Midbrain (tissue), 1 donor: ENCODE results near the gene TJP1.
"Not testable (repeated sequence)": the region's sequence is repeated elsewhere in the genome, so short reads cannot be mapped to it uniquely, and the experiment has no call there.

Experiments
- DNase-seq: peaks from one replicate; lab custom pipeline; 2025; lab: John Stamatoyannopoulos, UW

The TJP1 gene

GRCh38 chr15:29700296-29700695 lies 122.0 kb downstream of the TJP1 start:
- no peak for DNase-seq

GRCh38 chr15:29699791-29700190 lies 122.5 kb downstream of the TJP1 start:
- DNase-seq, result no peak

DNA sequence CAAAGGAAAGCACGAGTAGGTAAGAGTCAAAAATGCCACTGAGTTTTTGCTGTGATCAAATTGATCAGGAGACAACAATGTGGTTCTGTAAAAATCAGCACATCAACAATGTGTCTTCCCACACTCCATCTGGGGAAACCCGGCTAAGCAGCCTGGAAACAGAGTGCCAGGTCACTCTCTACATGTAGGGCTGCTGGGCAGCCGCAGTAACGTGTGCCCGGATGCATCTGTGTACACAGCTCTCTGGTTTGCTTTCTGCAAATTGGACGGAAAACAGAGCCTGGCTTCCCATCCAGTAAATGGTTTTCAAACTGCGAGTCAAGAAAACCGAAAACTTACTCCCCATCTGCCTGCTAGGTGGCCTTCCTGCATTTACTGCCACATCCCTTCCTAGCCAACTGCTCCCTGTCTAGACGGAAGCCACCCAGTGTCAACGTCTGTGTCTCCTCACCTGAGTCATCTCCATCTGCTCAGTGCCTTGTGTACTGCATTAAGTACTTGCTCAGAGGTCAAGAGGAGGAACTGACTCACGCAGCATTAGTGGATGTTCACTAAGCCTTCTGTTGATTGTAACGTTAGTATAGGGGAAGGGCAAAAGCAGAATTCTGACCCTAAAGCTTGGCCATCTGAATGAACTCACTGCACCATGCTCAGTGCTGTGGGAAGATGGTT lies 124.1 kb downstream of the TJP1 start:
- DNase-seq, result no peak

DNA sequence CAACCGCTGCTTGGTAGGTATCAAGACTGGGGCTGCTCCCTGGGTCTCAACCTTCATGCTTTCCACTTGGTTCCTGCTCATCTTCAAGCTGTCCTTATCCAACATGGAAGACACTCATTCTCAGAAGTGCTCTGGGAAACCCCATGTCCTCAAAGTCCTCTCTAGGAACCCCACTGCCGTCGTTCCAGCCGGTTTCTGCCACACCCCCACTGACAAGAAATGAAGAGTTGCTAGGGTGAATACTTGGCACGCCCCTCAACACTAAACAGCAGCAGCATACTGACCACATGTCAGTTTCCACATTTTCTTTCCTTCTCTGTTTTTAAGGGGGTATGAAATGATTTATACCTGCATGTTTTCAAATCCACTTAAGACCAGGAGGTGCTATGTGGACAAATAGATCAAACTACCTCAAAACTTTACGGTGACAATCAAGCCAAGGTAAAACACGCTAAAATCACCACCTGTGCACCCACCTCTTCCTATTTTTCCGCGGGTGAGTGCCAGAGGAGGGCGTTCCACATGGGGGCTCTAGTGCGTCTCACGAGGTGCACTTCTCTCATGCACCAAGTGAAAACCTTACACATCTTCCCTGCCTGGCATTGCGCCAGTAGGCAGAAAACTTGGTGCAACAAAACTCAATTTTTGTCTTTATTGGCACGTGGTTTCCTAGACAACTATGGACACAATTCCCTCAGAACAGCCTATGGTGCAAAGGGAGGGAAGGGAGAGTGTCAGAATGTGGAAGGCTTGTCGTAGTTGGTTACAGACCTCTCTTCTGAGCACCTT lies 125.1 kb downstream of the TJP1 start:
- no peak for DNase-seq

DNA sequence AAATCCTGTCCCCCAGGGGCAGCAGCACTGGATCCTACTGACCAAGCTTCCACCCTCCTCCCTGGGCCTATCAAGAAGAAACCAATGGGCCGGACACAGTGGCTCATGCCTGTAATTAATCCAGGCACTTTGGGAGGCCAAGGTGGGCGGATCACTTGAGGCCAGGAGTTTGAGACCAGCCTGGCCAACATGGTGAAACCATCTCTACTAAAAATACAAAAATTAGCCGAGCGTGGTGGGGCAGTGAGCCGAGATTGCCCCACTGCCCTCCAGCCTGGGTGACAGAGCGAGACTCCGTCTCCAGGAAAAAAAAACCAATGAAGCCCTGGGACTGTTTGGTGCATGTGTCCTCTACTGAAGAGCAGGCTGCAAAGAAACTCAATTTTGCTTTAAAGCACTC lies 125.8 kb downstream of the TJP1 start:
- DNase-seq, result not testable (repeated sequence)

DNA sequence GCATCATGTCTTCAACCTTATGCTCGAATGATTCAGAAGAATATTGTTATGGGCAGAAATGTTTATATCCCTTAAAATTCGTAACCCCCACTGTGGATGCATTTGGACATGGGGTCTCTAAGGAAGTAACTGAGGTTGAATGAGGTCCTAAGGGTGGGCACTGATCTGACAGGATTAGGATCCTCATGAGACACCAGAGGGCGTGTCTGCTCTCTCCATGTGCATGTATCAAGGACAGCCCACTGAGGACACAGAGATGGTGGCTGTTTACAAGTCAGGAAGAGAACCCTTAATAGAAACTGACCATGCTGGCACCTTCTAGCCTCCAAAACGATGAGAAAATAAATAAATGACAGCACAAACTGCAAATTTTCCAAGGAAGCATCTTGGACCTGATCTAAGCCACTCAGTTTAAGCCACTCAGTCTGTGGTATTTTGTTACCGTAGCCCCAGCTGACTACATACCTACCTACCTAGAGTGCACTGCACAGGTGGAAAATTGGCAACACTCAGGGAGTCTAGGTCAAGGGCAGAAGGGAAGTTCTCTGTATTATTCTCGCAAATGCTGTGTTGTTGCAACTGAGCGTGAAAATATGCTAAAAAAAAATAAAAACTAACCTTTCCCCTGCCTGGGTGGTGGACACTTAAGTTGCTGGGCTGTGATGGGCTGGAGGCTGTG lies 126.6 kb downstream of the TJP1 start:
- no peak for DNase-seq

GRCh38 chr15:29693225-29693624 lies 129.0 kb downstream of the TJP1 start:
- DNase-seq, result no peak

DNA sequence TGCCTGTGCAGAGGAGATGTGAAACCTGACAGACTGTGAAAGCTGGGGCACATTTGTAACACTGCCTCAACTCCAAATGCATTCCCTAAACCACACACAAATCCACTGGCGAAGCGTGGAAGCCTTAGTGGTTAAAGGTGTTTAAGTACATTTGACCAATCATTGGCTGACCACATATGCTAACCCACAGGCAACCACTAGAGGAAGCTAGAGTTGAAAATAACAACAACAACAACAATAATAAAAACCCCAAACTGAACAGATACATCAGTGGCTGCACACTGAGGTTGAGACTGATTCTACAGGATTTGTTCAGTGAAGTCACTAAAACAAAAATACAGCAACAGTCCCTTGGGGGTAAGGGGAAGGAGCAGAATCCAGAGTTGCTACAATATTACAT lies 129.7 kb downstream of the TJP1 start:
- DNase-seq, result no peak

GRCh38 chr15:29690765-29691475 lies 131.3 kb downstream of the TJP1 start:
- no peak for DNase-seq

DNA sequence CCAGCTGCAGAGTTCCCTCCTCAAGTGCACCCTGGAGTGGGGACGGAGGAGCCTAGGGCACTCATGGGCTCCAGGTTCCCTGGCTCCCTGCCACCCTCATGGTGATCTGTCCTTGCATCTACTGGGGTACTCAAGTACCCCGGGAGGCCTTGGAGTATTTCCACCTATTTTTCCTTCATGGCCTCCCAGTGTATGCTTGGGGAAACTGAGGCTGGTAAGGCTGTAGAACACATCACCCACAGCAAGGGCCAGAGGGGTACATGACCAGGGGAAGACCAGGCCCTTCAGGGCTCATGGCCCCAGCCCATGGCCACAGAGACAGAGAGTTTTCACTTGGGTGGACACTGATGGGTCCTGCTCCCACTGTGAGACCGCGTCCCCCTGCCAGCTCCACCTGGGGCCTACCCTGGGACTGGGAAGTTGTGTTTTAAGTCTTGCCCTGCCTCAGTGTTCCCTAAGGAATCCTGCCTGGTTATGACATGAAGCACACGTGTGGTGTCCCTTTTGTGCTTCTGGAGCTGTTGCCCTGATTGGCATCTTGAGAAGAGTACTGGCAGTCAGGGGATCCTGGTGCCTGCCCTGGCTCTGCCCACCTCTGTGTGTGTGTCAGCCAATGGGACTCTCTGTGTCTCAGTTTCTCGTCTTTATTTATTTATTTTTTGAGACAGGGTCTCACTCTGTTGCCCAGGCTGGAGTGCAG lies 132.8 kb downstream of the TJP1 start:
- DNase-seq, result no peak

GRCh38 chr15:29688506-29689286 lies 133.6 kb downstream of the TJP1 start:
- DNase-seq, result no peak

DNA sequence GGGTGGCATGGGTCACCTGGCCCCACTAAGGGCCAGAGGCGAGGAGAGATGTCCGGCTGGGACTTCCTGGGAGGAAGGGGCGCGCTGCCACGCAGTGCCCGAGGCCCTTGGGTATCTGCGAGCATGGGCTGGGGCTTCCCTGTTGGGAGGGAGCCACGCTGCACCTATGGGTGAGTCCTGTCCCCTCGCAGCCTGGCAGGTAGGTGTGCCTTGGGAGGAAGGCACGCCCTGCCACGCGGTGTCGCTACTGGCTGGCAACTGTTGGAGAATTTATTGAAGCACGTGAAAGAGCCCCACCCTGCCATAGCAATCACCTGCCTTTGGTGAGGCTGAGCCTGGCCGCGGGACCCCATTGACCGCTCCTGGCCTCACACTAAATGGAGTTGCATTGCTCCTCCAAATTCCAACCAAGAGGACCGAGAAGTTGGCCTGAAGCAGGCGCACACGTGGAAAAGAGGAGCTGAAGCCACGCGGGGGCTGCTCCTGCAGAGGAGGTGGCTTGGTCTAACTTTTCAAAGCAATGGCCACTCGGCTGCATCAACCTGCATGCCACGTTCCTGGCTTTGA lies 134.2 kb downstream of the TJP1 start:
- DNase-seq, result no peak

- DNase-seq, result no peak
These were observed 135.0 kb downstream of the TJP1 start for GRCh38 chr15:29687204-29687815.

DNA sequence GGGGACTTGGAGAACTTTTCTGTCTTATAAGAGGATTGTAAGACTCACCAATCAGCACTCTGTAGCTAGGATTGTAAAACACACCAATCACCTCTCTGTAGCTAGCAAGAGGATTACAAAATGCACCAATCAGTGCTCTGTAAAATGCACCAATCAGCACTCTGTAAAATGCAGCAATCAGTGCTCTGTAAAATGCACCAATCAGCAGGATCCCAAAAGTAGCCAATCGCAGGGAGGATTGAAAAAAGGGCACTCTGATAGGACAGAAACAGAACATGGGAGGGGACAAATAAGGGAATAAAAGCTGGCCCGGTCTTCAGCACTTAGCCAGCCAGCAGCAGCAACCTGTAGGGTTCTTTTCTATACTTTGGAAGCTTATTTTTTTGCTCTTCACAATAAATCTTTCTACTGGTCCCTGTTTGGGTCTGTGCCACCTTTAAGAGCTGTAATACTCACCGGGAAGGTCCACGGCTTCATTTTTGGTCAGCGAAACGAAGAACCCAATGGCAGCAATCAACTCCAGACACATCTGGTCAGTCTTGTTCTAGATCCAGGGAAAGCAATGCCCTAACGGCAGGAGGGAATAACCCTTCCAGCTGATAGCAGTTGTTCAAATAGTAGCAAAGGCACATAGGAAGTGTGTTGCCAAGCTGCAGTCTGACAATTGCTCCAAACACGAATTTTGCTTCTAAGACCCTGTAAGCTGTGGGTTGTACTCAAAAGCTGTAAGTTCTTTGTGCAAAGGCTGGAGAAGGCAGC lies 135.6 kb downstream of the TJP1 start:
- no peak for DNase-seq

- no peak for DNase-seq
These were observed 136.2 kb downstream of the TJP1 start for GRCh38 chr15:29686079-29686425.

GRCh38 chr15:29685156-29686078 lies 136.9 kb downstream of the TJP1 start:
- DNase-seq, result no peak

DNA sequence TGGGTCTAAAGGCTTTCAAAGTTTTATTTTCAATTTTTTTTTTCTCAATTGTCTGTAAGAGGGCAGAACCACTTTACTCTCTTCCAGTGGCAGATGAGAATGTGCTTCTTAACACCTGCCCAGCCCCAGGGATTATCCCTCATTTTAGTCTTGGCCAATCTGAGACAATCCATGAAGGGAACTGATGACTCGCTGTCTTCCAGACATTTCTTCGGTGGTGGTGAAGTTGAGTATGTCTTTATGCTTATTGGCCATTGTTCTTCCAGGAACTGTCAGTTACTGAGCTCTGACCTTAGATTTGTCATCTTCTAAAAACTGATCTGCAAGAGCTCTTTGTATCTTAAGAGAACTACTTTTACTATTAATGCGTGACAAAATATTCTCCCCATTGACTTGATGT lies 139.5 kb downstream of the TJP1 start:
- DNase-seq, result no peak

DNA sequence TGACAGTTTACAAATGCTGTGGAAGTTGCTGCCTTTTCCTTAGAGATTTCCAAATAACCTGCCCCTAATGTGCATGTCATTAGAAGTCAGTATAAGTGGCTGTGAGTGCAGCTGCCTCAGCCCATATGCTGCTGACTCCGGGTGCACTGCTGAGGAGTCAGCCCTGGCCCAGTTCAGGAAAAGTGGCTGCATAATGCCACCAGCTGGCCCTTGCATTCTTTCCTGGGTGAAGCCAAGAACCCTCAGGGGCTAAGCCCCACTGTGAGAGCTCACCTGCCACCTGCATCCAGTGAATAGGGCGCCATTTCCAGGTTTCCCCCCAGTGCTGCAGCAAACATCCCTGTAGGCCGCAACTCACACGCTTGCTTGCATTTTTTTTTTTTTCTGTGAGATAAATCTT lies 139.9 kb downstream of the TJP1 start:
- no peak for DNase-seq
